ENCODE results near the gene JARID2.

GRCh38 chr6:15332446-15332845 is 86.6 kb downstream of the JARID2 start:
- TF ChIP-seq CTCF (IDR thresholded peaks at IDR 0.05) (no peak), POLR2A (IDR thresholded peaks at IDR 0.05) (no peak)

Measured in testis (tissue), 2 donors.